ENCODE measurements around the gene ARFGAP1.

GRCh38 chr20:63310265-63310991 is 37.8 kb downstream of the ARFGAP1 start:
- TF ChIP-seq CTCF (optimal IDR thresholded peaks at IDR 0.05 in 1 of 3, IDR thresholded peaks at IDR 0.05 in 1 of 3, conservative IDR thresholded peaks at IDR 0.05 in 1 of 3; ENCODE audit: extremely low read depth in 1 of 3, insufficient read depth in 2 of 3, low read length in 3 of 3) (no peak), EZH2 (IDR thresholded peaks at IDR 0.05; ENCODE audit: low read length) (no peak)
